Measurements from ENCODE around the gene RRP36. TPM values are rescaled to one million over a fixed set of nuclear protein-coding genes. Genes with fewer than 3 reads are reported as not detected.
A peak's percentile ranks its signal among the peaks of the same experiment; 100 is the strongest.

Gene RRP36
- total RNA-seq, 2 donors from 2014 or later = 28.3 to 29.7 TPM

DNA sequence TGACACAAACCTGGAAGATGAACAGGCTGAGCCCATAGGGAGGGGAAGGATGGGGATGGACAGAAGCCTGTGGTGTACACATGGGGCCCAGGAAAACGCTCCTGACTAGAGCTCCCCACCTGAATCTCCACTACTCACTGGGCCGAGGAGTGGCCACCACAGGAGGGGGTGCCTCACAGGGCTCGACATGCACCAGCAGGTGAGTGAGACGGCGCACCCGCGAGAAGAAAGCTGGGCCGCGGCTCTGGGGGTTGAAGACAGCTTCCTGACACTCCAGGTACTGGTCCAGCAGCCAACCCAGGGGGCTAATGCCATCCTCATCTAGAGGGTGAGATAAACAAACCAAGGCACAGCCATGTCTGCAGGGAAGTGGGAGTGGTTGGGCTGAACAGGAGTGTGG, 21.9 kb downstream of the RRP36 start:
- intact Hi-C loops (cut with DNase I) = no loop called here
- Histone ChIP-seq H3K27me3 (no peaks in the 10 kb centered on the region), H3K36me3 (replicated peaks in 1 of 2; ENCODE audit: insufficient read depth in 1 of 2, low read depth in 2 of 2) (peaks cover 10 to 43% of the 10 kb centered on the region in 2 donors), H3K4me3 (no peak overlapping the region), H3K9me3 (no peaks in the 10 kb centered on the region), H3K27ac (no peak overlapping the region), H3K4me1 (no peaks in the 10 kb centered on the region)
- ATAC-seq (no peak), DNase-seq (no peak)
- TF ChIP-seq, protein P1, sequence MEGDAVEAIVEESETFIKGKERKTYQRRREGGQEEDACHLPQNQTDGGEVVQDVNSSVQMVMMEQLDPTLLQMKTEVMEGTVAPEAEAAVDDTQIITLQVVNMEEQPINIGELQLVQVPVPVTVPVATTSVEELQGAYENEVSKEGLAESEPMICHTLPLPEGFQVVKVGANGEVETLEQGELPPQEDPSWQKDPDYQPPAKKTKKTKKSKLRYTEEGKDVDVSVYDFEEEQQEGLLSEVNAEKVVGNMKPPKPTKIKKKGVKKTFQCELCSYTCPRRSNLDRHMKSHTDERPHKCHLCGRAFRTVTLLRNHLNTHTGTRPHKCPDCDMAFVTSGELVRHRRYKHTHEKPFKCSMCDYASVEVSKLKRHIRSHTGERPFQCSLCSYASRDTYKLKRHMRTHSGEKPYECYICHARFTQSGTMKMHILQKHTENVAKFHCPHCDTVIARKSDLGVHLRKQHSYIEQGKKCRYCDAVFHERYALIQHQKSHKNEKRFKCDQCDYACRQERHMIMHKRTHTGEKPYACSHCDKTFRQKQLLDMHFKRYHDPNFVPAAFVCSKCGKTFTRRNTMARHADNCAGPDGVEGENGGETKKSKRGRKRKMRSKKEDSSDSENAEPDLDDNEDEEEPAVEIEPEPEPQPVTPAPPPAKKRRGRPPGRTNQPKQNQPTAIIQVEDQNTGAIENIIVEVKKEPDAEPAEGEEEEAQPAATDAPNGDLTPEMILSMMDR (IDR thresholded peaks at IDR 0.05) = no peak
- TF ChIP-seq POLR2A (IDR thresholded peaks at IDR 0.05) = no peak
- 83 to 100% methylated on average over 1 to 9 of the region's 9 CpGs for WGBS, 2 donors

GRCh38 chr6:43045371-43045930, 24.0 kb downstream of the RRP36 start:
- Histone ChIP-seq H3K36me3 (replicated peaks in 1 of 2; ENCODE audit: insufficient read depth in 1 of 2, low read depth in 2 of 2) (peaks cover 16 to 42% of the 10 kb centered on the region in 2 donors), H3K4me1 (no peaks in the 10 kb centered on the region), H3K4me3 (no peak overlapping the region), H3K27me3 (no peaks in the 10 kb centered on the region), H3K9me3 (no peaks in the 10 kb centered on the region), H3K27ac (no peak overlapping the region)
- DNase-seq = no peak
- WGBS, 2 donors = 80 to 92% methylated on average over 3 to 11 of the region's 11 CpGs
- no peak for ATAC-seq
- intact Hi-C loops (cut with DNase I) = no loop called here
- TF ChIP-seq, protein P1 (IDR thresholded peaks at IDR 0.05) = no peak
- TF ChIP-seq POLR2A (IDR thresholded peaks at IDR 0.05) = no peak

DNA sequence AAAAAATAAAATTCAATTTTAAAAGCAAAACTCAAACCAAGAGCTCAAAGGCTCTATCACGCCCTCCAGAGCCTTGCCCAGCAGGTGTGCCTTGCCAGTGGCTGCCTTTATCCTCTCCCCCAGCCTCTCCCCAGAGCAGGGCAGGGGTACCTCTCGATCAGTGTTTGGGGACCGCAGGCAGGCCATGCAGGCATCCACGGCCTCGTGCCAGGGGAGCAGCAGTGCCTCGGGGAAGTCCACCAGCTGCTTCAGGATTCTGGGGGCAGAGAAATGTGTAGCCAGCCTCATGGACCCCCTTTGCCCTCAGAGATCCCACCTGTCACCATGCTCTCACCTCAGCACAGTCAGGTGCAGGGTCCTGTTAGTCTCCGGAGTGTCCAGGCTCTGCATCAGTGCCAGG, 26.6 kb downstream of the RRP36 start:
- no peak overlapping the region for H3K27ac ChIP-seq
- H3K4me1 ChIP-seq = peaks cover 24% of the 10 kb centered on the region
- 75 to 86% methylated on average over 4 of the region's 7 CpGs for WGBS, 2 donors
- TF ChIP-seq POLR2A (IDR thresholded peaks at IDR 0.05) = no peak
- TF ChIP-seq, protein P1 (IDR thresholded peaks at IDR 0.05) = no peak
- DNase-seq = no peak
- intact Hi-C loops (cut with DNase I) = no loop called here
- no peaks in the 10 kb centered on the region for H3K27me3 ChIP-seq
- no peak overlapping the region for H3K4me3 ChIP-seq
- no peak for ATAC-seq
- H3K36me3 ChIP-seq (replicated peaks in 1 of 2; ENCODE audit: insufficient read depth in 1 of 2, low read depth in 2 of 2) = peaks cover 16 to 30% of the 10 kb centered on the region in 2 donors
- no peaks in the 10 kb centered on the region for H3K9me3 ChIP-seq

DNA sequence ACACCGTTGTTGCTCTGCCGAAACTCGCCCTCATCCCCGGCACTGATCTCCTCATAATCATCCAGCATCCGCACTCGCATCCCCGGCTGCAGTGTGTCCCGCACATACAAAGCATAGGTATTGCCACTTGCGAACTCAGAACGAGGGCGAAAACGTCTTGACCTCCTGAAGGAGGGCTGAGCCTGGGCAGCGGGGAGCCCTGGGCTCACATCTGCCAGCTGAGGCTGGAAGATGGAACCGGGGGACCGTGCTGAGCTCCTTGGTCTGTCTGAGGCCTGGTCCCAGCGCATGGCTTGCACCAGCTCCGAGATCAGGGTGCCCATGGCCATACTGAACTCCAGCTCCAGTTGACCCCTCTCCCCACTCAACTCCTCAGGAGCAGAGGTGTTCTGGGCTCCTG, 29.6 kb downstream of the RRP36 start:
- no peak for TF ChIP-seq POLR2A (IDR thresholded peaks at IDR 0.05)
- TF ChIP-seq, protein P1 (IDR thresholded peaks at IDR 0.05) = no peak
- ATAC-seq (no peak), DNase-seq (no peak)
- Histone ChIP-seq H3K36me3 (replicated peaks in 1 of 2; ENCODE audit: insufficient read depth in 1 of 2, low read depth in 2 of 2) (peaks cover 13 to 16% of the 10 kb centered on the region in 2 donors), H3K27ac (no peak overlapping the region), H3K4me3 (no peak overlapping the region), H3K27me3 (no peaks in the 10 kb centered on the region), H3K9me3 (no peaks in the 10 kb centered on the region), H3K4me1 (peaks cover 33% of the 10 kb centered on the region)
- 94% methylated on average over 9 to 16 of the region's 17 CpGs for WGBS, 2 donors
- intact Hi-C loops (cut with DNase I) = no loop called here

DNA sequence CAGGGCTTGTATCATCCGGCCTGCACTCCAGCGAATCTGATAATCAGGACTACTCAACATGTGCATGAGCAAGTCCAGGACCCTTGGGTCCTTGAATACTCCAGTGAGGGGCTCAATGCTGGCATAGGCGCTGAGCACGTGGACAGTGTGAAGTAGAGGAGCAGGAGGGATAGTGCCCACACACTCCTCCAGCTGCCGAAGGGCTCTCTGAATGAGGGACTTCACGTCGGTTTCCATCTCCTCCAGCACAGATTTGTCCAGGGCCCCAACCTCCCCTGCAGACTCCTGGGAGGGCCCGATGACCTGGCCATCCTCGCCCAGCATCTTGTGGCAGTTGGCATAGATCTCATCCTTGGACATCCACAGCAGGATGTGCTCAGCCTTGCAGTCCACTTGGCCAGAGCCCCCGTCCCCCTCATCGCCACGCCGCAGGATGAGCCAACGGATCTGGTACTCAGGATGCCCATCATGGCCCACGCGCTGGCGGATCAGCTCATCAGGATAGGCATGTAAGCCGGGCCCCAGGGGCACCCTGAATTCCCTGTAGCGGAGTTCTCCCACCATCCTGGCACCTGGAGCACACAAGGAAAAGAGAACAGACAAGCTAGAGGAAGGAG, 30.9 kb downstream of the RRP36 start:
- no peaks in the 10 kb centered on the region for H3K27me3 ChIP-seq
- DNase-seq (peak in 1 of 4 donors; percentile 17), ATAC-seq (no peak)
- H3K4me1 ChIP-seq = peaks cover 33% of the 10 kb centered on the region
- peaks cover 13% of the 10 kb centered on the region in 2 donors for H3K36me3 ChIP-seq (replicated peaks in 1 of 2; ENCODE audit: insufficient read depth in 1 of 2, low read depth in 2 of 2)
- 79 to 87% methylated on average over 12 to 19 of the region's 19 CpGs for WGBS, 2 donors
- TF ChIP-seq, protein P1 (IDR thresholded peaks at IDR 0.05) = no peak
- no peak for TF ChIP-seq POLR2A (IDR thresholded peaks at IDR 0.05)
- peak overlapping the region in 3 of 4 donors; percentile 83 to 92 (median 90) for H3K27ac ChIP-seq
- intact Hi-C loops (cut with DNase I) = no loop called here
- no peaks in the 10 kb centered on the region for H3K9me3 ChIP-seq
- peak overlapping the region in 1 of 2 donors; percentile 69 for H3K4me3 ChIP-seq

Data from body of pancreas (tissue), 4 donors.